ENCODE measurements around the gene SAPCD2. TPM values are rescaled to one million over a fixed set of nuclear protein-coding genes. Genes with fewer than 3 reads are reported as not detected.
A peak's percentile ranks its signal among the peaks of the same experiment; 100 is the strongest.

Gene SAPCD2
- total and polyA plus RNA-seq, 9 of the 15 experiments (the other 6 are each of a cell fraction or from before 2014, with no cell fraction given), result 3.4 to 91.8 (median 18.8) TPM

DNA sequence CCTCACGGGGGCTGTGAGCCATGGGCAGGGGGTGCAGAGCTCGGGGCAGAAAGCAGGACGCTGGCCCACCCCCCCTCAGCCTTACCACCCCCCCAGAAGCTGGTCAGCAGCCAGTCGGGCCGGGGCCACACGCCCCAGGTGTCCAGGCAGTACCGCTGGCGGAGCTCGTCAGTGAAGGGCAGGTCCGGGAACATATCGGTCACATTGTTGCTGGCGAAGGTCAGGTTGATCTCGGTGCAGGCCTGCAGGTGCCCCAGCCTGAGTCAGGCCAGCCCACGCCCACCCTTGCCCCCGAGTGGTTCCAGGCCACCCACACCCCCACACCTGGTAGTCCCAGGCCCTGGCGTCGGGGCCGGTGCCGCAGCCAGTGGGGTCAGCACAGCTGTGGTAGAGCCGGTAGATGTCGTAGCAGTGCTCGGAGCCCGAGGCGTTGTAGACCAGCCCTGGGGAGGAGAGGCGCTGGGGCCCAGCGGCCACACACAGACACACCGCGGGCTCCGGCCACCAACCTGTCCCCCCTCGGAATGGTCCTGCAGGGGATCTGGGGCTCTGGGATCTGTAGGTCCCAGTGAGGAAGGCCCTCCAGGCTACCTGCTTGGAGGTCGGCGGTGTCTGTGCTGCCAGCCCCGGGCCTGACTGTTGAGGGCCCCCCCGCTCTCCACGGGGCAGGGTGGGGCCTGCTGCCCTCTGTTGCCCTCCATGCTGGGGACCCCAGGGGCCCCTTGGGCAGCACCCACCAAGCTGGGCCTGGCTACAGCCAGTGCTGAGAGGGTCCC lies 41.6 kb upstream of the SAPCD2 start:
- POLR2A ChIA-PET, result interaction anchor here (0.7 kb wide), 1 partner anchor 17 kb away, joined by 4 read pairs; no protein-coding TSS in a partner anchor
- H3K27ac ChIP-seq (ENCODE audit: extremely low read depth, low read depth, low read length), result no peak overlapping the region
- WGBS (ENCODE audit: insufficient coverage, low coverage, missing lambda C conversion rate), result 97% methylated on average over 16 of the region's 35 CpGs
- no peaks in the 10 kb centered on the region for H3K27me3 ChIP-seq (ENCODE audit: control insufficient read depth in 2 of 2, insufficient read depth in 2 of 2, low read length in 2 of 2)
- no TSS peak for BruUV-seq (replicated peaks)
- CTCF ChIA-PET (ENCODE audit: low intra/inter-chr PET ratio), result no interaction called here
- H3K4me2 ChIP-seq (ENCODE audit: insufficient read depth, low read length), result no peak overlapping the region
- H3K36me3 ChIP-seq (ENCODE audit: control insufficient read depth, insufficient read depth, low read length), result peaks cover 66% of the 10 kb centered on the region; the same call in 2 of the 3 replicates
- no peaks in the 10 kb centered on the region for H3K9me3 ChIP-seq (replicated peaks; ENCODE audit: control insufficient read depth, insufficient read depth, low read depth, low read length)
- intact Hi-C loops (cut with micrococcal nuclease), result no loop called here
- H3K4me1 ChIP-seq (replicated peaks in 1 of 2; ENCODE audit: control insufficient read depth in 2 of 2, insufficient read depth in 2 of 2, low read length in 2 of 2), result peaks cover 15 to 85% of the 10 kb centered on the region in 2 experiments
- TF ChIP-seq PCBP1 (IDR thresholded peaks at IDR 0.05; ENCODE audit: low read depth, low read length, poor library complexity, severe bottlenecking), result peak; percentile 26
- TF ChIP-seq POLR2G (IDR thresholded peaks at IDR 0.05; ENCODE audit: low read depth, low read length), result peak; percentile 33
- 0 out of 2 replicates have a peak, but pooled peaks have one; percentile 17 for TF ChIP-seq RBFOX2 (IDR thresholded peaks at IDR 0.05; ENCODE audit: low read depth, low read length)
- TF ChIP-seq ZNF23 (CRISPR knock-in tag; IDR thresholded peaks at IDR 0.05), result no peak
- TF ChIP-seq MBD2 (IDR thresholded peaks at IDR 0.05; ENCODE audit: borderline replicate concordance, low read depth), result no peak
- peak; percentile 45; the same call in 1 of the 2 replicates for TF ChIP-seq ZNF740 (CRISPR knock-in tag; IDR thresholded peaks at IDR 0.05)
- no peak for TF ChIP-seq ZNF740 (tag; IDR thresholded peaks at IDR 0.05)
- no peak for TF ChIP-seq ARID4B (CRISPR knock-in tag; IDR thresholded peaks at IDR 0.05)
- TF ChIP-seq ZBTB17 (CRISPR knock-in tag; IDR thresholded peaks at IDR 0.05), result no peak
- TF ChIP-seq HMG20A (CRISPR knock-in tag; conservative IDR thresholded peaks at IDR 0.05), result no peak
- no peak for TF ChIP-seq ZNF121 (CRISPR knock-in tag; conservative IDR thresholded peaks at IDR 0.05)
- FAIRE-seq, result no peak
- peaks cover 27% of the 10 kb centered on the region for H3K79me2 ChIP-seq (ENCODE audit: control insufficient read depth, insufficient read depth, low read length)
- no peak overlapping the region for H2AFZ ChIP-seq (ENCODE audit: low read depth, low read length)
- H3K4me3 ChIP-seq, result no peak overlapping the region
- no peaks in the 10 kb centered on the region for H4K20me1 ChIP-seq (replicated peaks; ENCODE audit: control insufficient read depth, insufficient read depth, low read length)
- in situ Hi-C loops (cut with MboI), result no loop called here
- H3K9me1 ChIP-seq (ENCODE audit: control insufficient read depth, insufficient read depth, low read length), result no peaks in the 10 kb centered on the region
- ATAC-seq, result no peak
- H3K9ac ChIP-seq (ENCODE audit: insufficient read depth in 1 of 2, low read depth in 2 of 2, low read length in 2 of 2), result no peak overlapping the region; a peak in 1 of 4 replicates
- DNase-seq (ENCODE audit: extremely low read depth in 1 of 4, low spot score in 3 of 4), result peak in 1 of 4 experiments; percentile 13

All from K562 (cell line).